ENCODE data around the gene NUAK1.

Gene NUAK1

GRCh38 chr12:106123551-106124081 lies 15.1 kb downstream of the NUAK1 start:
- TF ChIP-seq, protein P1, sequence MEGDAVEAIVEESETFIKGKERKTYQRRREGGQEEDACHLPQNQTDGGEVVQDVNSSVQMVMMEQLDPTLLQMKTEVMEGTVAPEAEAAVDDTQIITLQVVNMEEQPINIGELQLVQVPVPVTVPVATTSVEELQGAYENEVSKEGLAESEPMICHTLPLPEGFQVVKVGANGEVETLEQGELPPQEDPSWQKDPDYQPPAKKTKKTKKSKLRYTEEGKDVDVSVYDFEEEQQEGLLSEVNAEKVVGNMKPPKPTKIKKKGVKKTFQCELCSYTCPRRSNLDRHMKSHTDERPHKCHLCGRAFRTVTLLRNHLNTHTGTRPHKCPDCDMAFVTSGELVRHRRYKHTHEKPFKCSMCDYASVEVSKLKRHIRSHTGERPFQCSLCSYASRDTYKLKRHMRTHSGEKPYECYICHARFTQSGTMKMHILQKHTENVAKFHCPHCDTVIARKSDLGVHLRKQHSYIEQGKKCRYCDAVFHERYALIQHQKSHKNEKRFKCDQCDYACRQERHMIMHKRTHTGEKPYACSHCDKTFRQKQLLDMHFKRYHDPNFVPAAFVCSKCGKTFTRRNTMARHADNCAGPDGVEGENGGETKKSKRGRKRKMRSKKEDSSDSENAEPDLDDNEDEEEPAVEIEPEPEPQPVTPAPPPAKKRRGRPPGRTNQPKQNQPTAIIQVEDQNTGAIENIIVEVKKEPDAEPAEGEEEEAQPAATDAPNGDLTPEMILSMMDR (IDR thresholded peaks at IDR 0.05; ENCODE audit: insufficient read depth, low read depth, low read length, missing control alignments), result no peak
- H3K4me3 ChIP-seq (ENCODE audit: low read depth, low read length), result no peak overlapping the region
- no peak for DNase-seq (ENCODE audit: low read depth)

DNA sequence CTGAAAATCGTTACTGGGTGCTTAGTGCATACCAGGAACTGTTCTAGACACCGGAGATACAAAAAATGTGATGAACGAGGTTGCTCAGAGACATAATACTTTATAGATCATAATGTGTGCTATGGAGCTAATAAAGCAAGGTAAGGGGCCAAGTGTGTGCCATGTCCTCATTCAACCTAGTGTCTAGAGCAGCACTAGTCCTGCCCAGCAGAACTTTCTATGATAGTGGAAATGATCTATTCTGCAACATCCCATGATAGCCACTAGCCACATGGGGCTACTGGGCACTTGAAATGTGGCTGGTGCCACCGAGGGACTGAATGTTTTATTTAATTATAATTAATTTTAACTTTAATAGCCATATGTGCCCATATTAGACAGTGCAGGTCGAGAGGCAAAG lies 15.6 kb downstream of the NUAK1 start:
- no peak for DNase-seq (ENCODE audit: low read depth)
- TF ChIP-seq, protein P1 (IDR thresholded peaks at IDR 0.05; ENCODE audit: insufficient read depth, low read depth, low read length, missing control alignments), result no peak
- H3K4me3 ChIP-seq (ENCODE audit: low read depth, low read length), result no peak overlapping the region

GRCh38 chr12:106122004-106122403 lies 16.8 kb downstream of the NUAK1 start:
- no peak overlapping the region for H3K4me3 ChIP-seq (ENCODE audit: low read depth, low read length)
- TF ChIP-seq, protein P1 (IDR thresholded peaks at IDR 0.05; ENCODE audit: insufficient read depth, low read depth, low read length, missing control alignments), result no peak

DNA sequence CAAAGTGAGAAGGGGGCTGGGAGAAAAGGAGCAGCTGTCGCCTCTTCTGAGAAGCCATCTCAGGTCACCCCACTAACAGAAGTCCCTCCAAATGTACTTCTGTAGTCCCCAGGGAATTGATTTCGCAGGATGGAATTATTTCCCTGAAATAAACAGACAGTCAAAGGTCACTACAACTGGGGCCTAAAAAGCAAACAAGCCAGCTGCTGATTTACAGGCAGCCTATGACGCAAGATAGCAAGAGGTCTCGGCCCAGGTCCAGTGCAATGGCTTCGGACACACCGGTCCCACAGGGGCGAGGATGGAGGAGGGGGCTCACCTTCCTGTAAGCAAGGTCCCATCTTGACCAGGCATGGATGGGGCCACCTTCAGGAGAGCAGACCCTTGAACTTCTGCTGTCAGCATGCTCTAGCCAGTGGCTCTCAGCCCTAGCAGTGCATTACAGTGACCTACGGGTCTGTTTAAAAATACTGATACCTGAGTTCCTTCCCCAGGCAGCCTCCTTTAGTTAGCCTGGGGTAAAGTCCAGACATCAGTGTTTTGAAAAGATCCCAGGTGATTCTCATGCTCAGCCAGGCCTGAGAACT lies 18.1 kb downstream of the NUAK1 start:
- no peak overlapping the region for H3K4me3 ChIP-seq (ENCODE audit: low read depth, low read length)
- TF ChIP-seq, protein P1 (IDR thresholded peaks at IDR 0.05; ENCODE audit: insufficient read depth, low read depth, low read length, missing control alignments), result no peak
- DNase-seq (ENCODE audit: low read depth), result no peak

More at GRCh38 chr12:106122004-106122403, 16.8 kb downstream of the NUAK1 start:
- DNase-seq (ENCODE audit: low read depth), result no peak

DNA sequence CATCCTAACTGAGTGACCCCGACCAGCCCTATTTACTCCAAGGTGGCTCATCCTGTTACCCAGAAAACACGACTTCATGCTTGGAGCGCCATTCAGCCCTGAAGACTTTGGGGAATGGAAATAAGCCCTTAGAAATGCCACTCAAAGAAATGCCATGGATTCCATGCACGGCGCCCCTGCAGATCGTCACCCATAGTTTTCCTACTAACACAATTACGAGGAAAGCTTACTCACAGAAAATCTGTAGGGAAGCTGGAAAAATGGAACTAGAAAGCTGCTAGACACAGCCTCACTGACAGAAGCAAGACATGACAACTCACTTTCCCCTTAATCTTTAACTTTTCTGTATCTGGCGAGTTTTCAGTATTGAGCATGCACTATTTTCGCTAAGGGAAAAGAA lies 19.5 kb downstream of the NUAK1 start:
- DNase-seq (ENCODE audit: low read depth), result no peak
- TF ChIP-seq, protein P1 (IDR thresholded peaks at IDR 0.05; ENCODE audit: insufficient read depth, low read depth, low read length, missing control alignments), result no peak
- no peak overlapping the region for H3K4me3 ChIP-seq (ENCODE audit: low read depth, low read length)

GRCh38 chr12:106118381-106119130 lies 20.2 kb downstream of the NUAK1 start:
- DNase-seq (ENCODE audit: low read depth), result no peak
- TF ChIP-seq, protein P1 (IDR thresholded peaks at IDR 0.05; ENCODE audit: insufficient read depth, low read depth, low read length, missing control alignments), result no peak

More at GRCh38 chr12:106118381-106119130, 20.2 kb downstream of the NUAK1 start:
- H3K4me3 ChIP-seq (ENCODE audit: low read depth, low read length), result no peak overlapping the region

All from GM12865 (cell line).